Astrocyte (in vitro differentiated cells and primary cell): ENCODE data around the gene ROR1. TPM values are rescaled to one million over a fixed set of nuclear protein-coding genes. Genes with fewer than 3 reads are reported as not detected.

Experiments used
- DNase-seq: peaks from one replicate; pipeline ENCODE4 v3.0.0-alpha.2; 2010; ENCODE audit warnings: low read depth
- FAIRE-seq: peaks from 2 replicates; lab custom pipeline; 2011; peaks lifted over from hg19 to GRCh38; lab: Jason Lieb, UNC
- H2AFZ ChIP-seq: 2 replicates; pipeline ENCODE4 v1.6.0; 2012; ENCODE audit warnings: low read depth, low read length, inconsistent platforms
- H3K27ac ChIP-seq: 2 replicates; pipeline ENCODE4 v1.5.1; 2011; ENCODE audit warnings: low read depth, low read length, inconsistent platforms
- H3K27me3 ChIP-seq: 2 replicates; pipeline ENCODE4 v1.6.0; 2011; ENCODE audit warnings: low read length, inconsistent platforms; ENCODE audit not compliant: insufficient read depth
- H3K36me3 ChIP-seq: 2 replicates; pipeline ENCODE4 v1.5.1; 2011; ENCODE audit warnings: low read length, inconsistent platforms; ENCODE audit not compliant: insufficient read depth
- H3K4me1 ChIP-seq: 2 replicates; pipeline ENCODE4 v1.5.1; 2011; ENCODE audit warnings: low read length, inconsistent platforms; ENCODE audit not compliant: insufficient read depth
- H3K4me2 ChIP-seq: 2 replicates; pipeline ENCODE4 v1.6.0; 2012; ENCODE audit warnings: low read length, inconsistent platforms
- H3K4me3 ChIP-seq: 2 replicates; pipeline ENCODE4 v1.5.1; 2011; ENCODE audit warnings: low read depth, mild to moderate bottlenecking, low read length, inconsistent platforms; ENCODE audit not compliant: insufficient read depth
- H3K79me2 ChIP-seq: 2 replicates; pipeline ENCODE4 v1.6.0; 2012; ENCODE audit warnings: mild to moderate bottlenecking, low read length, inconsistent platforms; ENCODE audit not compliant: insufficient read depth
- H3K9ac ChIP-seq: 2 replicates; pipeline ENCODE4 v1.6.0; 2012; ENCODE audit warnings: mild to moderate bottlenecking, low read length, inconsistent platforms
- H3K9me3 ChIP-seq: 2 replicates; pipeline ENCODE4 v1.5.1; 2012; ENCODE audit warnings: low read depth, mild to moderate bottlenecking, low read length, inconsistent platforms; ENCODE audit not compliant: insufficient read depth
- H4K20me1 ChIP-seq: 2 replicates; pipeline ENCODE4 v1.6.0; 2012; ENCODE audit warnings: low read length, inconsistent platforms; ENCODE audit not compliant: insufficient read depth
- H3K27ac Mint-ChIP-seq: one replicate; pipeline ENCODE4 v1.8.0; 2021; ENCODE audit warnings: mild to moderate bottlenecking, mixed read lengths; ENCODE audit not compliant: unreplicated experiment
- H3K27me3 Mint-ChIP-seq: one replicate; pipeline ENCODE4 v1.8.0; 2021; ENCODE audit warnings: low read depth, mixed read lengths; ENCODE audit not compliant: unreplicated experiment
- H3K36me3 Mint-ChIP-seq: one replicate; pipeline ENCODE4 v1.8.0; 2021; ENCODE audit warnings: low read depth, mixed read lengths; ENCODE audit not compliant: unreplicated experiment
- H3K4me1 Mint-ChIP-seq: one replicate; pipeline ENCODE4 v1.8.0; 2021; ENCODE audit warnings: low read depth, mixed read lengths; ENCODE audit not compliant: unreplicated experiment
- H3K4me3 Mint-ChIP-seq: one replicate; pipeline ENCODE4 v1.8.0; 2021; ENCODE audit warnings: mild to moderate bottlenecking, moderate library complexity, mixed read lengths; ENCODE audit not compliant: unreplicated experiment
- H3K9me3 Mint-ChIP-seq: one replicate; pipeline ENCODE4 v1.8.0; 2021; ENCODE audit warnings: mild to moderate bottlenecking, mixed read lengths; ENCODE audit not compliant: unreplicated experiment
- CTCF ChIP-seq: IDR thresholded peaks from 2 replicates; pipeline ENCODE4 v1.5.1; 2011; ENCODE audit warnings: low read depth, mild to moderate bottlenecking, inconsistent platforms, low read length, moderate library complexity; ENCODE audit not compliant: insufficient read depth
- EZH2 ChIP-seq: IDR thresholded peaks from 2 replicates; pipeline ENCODE4 v1.6.1; 2012; ENCODE audit warnings: mild to moderate bottlenecking, low read length, inconsistent platforms; ENCODE audit not compliant: insufficient read depth
- total RNA-seq: library from RNA; stranded (reverse); gene quantifications from 2 replicates; pipeline ENCODE4 v1.2.1, GENCODE V29; 2021

The ROR1 gene
- total RNA-seq, 1 donor from 2014 or later: 38.3 TPM

GRCh38 chr1:64184003-64184440 lies 410.2 kb downstream of the ROR1 start:
- H3K27ac Mint-ChIP-seq: peak overlapping the region; percentile 20
- H3K4me2 ChIP-seq: no peak overlapping the region

GRCh38 chr1:64186138-64186897 lies 412.5 kb downstream of the ROR1 start:
- H2AFZ ChIP-seq: no peak overlapping the region
- Mint-ChIP-seq H3K4me1 (no peaks in the 10 kb centered on the region), H3K27ac (no peak overlapping the region), H3K36me3 (peaks cover 1% of the 10 kb centered on the region), H3K9me3 (no peaks in the 10 kb centered on the region), H3K27me3 (no peaks in the 10 kb centered on the region), H3K4me3 (no peak overlapping the region)
- DNase-seq: no peak
- peaks cover 7% of the 10 kb centered on the region for H3K4me1 ChIP-seq
- H4K20me1 ChIP-seq: no peaks in the 10 kb centered on the region
- no peak overlapping the region for H3K9ac ChIP-seq
- H3K36me3 ChIP-seq: no peaks in the 10 kb centered on the region
- no peak overlapping the region for H3K4me3 ChIP-seq
- H3K4me2 ChIP-seq: no peak overlapping the region
- no peaks in the 10 kb centered on the region for H3K79me2 ChIP-seq
- TF ChIP-seq CTCF (no peak), EZH2 (no peak)
- H3K9me3 ChIP-seq: no peaks in the 10 kb centered on the region
- no peaks in the 10 kb centered on the region for H3K27me3 ChIP-seq
- no peak overlapping the region for H3K27ac ChIP-seq
- FAIRE-seq: no peak

More at GRCh38 chr1:64184003-64184440, 410.2 kb downstream of the ROR1 start:
- TF ChIP-seq CTCF (no peak), EZH2 (no peak)
- DNase-seq (peak; percentile 26), FAIRE-seq (no peak)
- Histone ChIP-seq H2AFZ (no peak overlapping the region), H3K9ac (no peak overlapping the region), H3K27me3 (no peaks in the 10 kb centered on the region), H3K4me1 (peaks cover 7% of the 10 kb centered on the region), H3K4me3 (no peak overlapping the region), H3K9me3 (no peaks in the 10 kb centered on the region), H3K27ac (no peak overlapping the region), H4K20me1 (no peaks in the 10 kb centered on the region), H3K79me2 (no peaks in the 10 kb centered on the region), H3K36me3 (no peaks in the 10 kb centered on the region)
- Mint-ChIP-seq H3K9me3 (no peaks in the 10 kb centered on the region), H3K36me3 (peaks cover 1% of the 10 kb centered on the region), H3K4me1 (no peaks in the 10 kb centered on the region), H3K4me3 (no peak overlapping the region), H3K27me3 (no peaks in the 10 kb centered on the region)

- FAIRE-seq (no peak), DNase-seq (no peak)
- Histone ChIP-seq H3K27ac (no peak overlapping the region), H2AFZ (no peak overlapping the region), H3K4me3 (no peak overlapping the region), H3K27me3 (no peaks in the 10 kb centered on the region), H3K9me3 (no peaks in the 10 kb centered on the region), H3K36me3 (no peaks in the 10 kb centered on the region), H3K4me1 (peaks cover 7% of the 10 kb centered on the region), H4K20me1 (no peaks in the 10 kb centered on the region), H3K4me2 (no peak overlapping the region), H3K9ac (no peak overlapping the region), H3K79me2 (no peaks in the 10 kb centered on the region)
- Mint-ChIP-seq H3K4me3 (no peak overlapping the region), H3K27ac (no peak overlapping the region), H3K9me3 (peaks cover 2% of the 10 kb centered on the region), H3K4me1 (no peaks in the 10 kb centered on the region), H3K27me3 (no peaks in the 10 kb centered on the region), H3K36me3 (peaks cover 1% of the 10 kb centered on the region)
- TF ChIP-seq CTCF (no peak), EZH2 (no peak)
Measured at GRCh38 chr1:64186898-64187280, 413.1 kb downstream of the ROR1 start.
